Measurements from ENCODE around the gene CENPH.

DNA sequence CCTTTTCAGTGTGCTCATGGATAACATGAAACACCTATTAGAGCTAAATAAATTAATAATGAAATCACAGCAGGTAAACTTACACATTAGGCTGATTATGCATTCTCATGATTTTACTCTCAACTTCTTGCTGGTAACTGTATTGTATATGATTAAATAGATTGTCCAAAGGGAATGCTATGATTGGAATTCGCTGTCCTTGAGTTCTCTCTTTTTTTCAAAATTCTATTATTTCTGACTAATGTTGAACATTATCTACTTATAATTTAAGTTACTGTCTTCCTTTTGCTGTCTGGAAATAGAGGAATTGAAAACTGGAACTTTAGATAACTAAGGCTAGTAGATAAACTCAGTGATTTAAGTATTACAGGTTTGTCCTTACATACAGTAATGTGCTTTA is 13.1 kb downstream of the CENPH start:
- TF ChIP-seq, protein P1, sequence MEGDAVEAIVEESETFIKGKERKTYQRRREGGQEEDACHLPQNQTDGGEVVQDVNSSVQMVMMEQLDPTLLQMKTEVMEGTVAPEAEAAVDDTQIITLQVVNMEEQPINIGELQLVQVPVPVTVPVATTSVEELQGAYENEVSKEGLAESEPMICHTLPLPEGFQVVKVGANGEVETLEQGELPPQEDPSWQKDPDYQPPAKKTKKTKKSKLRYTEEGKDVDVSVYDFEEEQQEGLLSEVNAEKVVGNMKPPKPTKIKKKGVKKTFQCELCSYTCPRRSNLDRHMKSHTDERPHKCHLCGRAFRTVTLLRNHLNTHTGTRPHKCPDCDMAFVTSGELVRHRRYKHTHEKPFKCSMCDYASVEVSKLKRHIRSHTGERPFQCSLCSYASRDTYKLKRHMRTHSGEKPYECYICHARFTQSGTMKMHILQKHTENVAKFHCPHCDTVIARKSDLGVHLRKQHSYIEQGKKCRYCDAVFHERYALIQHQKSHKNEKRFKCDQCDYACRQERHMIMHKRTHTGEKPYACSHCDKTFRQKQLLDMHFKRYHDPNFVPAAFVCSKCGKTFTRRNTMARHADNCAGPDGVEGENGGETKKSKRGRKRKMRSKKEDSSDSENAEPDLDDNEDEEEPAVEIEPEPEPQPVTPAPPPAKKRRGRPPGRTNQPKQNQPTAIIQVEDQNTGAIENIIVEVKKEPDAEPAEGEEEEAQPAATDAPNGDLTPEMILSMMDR (IDR thresholded peaks at IDR 0.05) = no peak
- TF ChIP-seq POLR2AphosphoS5 (IDR thresholded peaks at IDR 0.05) (no peak), POLR2A (IDR thresholded peaks at IDR 0.05) (no peak)

Measured in gastroesophageal sphincter (tissue), 3 donors.